ENCODE results near the gene SLC6A1.
"Not testable (repeated sequence)": the region's sequence is repeated elsewhere in the genome, so short reads cannot be mapped to it uniquely, and the experiment has no call there.

The SLC6A1 gene

DNA sequence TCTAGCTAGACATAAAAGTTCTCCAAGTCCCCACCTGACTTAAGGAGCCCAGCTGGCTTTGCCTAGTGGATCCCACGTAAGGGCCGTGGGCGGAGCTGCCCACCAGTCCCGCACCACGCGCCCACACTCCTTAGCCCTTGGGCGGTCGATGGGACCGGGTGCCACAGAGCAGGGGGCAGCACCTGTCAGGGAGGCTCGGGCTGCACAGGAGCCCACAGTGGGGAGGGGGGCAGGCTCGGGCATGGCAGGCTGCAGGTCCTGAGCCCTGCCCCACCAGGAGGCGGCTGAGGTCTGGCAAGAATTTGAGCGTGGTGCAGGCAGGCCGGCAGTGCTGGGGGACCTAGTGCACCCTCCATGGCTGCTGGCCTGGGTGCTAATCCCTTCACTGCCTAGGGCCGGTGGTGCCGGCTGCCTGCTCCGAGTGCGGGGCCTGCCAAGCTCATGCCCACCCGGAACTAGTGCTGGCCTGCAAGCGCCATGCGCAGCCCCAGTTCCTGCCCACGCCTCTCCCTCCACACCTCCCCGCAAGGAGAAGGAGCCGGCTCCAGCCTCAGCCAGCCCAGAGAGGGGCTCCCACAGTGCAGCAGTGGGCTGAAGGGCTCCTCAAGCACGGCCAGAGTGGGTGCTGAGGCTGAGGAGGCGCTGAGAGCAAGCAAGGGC is 78.7 kb downstream of the SLC6A1 start:
- DNase-seq = no peak

DNA sequence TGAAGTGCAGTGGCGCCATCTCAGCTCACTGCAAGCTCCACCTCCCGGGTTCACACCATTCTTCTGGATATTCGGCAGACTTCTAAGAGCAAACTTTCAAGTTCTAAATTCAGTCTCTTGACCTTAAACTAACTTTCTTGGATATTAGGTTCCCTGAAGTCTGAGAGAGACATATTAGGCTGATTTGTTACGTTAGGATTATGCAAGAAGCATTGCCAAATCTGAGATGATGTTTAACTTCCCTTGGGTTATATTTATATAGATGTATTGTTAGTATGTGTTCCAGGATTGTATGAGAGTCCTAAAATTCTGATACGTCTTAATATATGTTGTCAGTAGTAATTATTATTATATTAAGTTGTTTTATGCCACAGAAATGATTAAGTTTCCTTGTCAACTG is 80.1 kb downstream of the SLC6A1 start:
- DNase-seq = no peak

DNA sequence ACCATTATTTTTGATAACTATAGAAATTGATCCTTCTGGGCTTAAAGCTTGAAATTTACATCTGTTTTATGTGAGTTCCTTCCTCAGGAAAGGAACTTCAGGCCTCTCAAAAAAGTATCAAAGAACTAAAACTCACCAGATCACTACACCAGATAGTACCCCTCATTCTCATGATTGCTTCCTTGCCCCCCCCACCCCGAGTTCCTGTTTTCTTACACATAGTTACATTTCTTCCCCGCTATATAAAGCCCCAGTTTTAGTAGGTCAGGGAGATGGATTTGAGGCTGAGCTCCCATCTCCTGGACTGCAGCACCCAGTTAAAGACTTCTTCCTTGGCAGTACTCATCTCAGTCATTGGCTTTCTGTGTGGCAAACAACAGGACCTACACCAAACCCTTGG is 81.5 kb downstream of the SLC6A1 start:
- no peak for DNase-seq

DNA sequence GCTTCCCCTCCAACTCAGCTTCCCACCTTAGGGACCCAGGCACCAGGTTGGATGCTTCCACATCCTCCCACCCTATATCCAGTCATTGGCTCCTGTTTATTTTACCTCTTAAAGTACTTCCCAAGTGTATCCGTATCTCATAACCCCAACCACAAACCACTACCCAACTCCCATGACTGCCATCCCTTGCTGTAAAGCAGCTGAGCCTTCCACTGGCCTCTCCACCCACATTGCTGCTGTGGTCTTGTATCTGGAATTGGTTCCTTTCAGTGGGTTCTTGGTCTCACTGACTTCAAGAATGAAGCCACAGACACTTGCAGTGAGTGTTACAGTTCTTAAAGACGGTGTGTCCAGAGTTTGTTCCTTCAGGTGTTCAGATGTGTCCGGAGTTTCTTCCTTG is 81.9 kb downstream of the SLC6A1 start:
- no peak for DNase-seq

DNA sequence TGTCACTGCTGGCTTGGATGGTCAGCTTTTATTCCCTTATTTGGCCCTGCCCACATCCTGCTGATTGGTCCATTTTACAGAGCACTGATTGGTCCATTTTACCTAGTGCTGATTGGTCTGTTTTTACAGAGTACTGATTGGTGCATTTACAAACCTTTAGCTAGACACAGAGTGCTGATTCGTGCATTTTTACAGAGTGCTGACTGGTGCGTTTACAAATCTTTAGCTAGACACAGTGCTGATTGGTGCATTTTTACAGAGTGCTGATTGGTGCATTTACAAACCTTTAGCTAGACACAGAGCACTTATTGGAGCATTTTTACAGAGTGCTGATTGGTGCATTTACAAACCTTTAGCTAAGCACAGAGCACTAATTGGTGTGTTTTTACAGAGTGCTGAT is 82.6 kb downstream of the SLC6A1 start:
- DNase-seq = not testable (repeated sequence)

DNA sequence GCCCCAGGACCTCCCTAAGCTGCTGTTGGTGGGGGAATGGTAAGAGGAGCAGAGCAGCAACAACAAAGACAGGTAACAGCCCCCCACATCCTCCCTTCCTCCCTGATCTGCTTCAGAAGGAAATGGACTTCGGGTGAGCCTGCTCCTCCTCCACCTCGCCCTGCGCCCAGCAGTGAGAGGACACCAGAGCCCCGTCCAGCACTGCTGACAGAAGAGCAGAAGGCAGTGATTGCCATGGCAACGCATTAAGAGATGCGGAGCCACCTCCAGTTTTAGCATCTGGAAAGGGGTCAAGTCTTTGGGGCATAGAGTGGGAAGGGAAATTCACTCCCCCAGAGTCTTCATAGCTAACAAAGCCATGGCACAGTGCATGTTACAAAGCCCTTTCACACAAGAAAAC is 84.2 kb downstream of the SLC6A1 start:
- DNase-seq = no peak

DNA sequence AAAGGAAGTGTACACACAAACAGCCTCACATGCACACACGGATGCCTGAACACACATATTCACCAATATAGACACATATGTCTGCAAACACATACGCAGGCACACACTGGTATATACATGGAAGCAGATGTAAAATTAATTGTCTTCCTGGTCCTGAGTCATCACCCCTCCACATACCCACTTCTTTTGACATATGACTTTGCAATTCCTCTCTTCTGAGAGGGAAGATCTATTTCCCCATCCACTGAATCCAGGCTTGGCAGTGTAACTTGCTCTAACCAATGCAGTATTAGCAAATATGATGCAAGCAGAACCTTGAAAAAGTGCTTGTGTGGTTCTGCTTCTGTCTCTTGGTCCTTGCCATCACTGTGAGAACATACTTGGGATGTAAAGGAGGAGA is 84.9 kb downstream of the SLC6A1 start:
- DNase-seq = no peak

DNA sequence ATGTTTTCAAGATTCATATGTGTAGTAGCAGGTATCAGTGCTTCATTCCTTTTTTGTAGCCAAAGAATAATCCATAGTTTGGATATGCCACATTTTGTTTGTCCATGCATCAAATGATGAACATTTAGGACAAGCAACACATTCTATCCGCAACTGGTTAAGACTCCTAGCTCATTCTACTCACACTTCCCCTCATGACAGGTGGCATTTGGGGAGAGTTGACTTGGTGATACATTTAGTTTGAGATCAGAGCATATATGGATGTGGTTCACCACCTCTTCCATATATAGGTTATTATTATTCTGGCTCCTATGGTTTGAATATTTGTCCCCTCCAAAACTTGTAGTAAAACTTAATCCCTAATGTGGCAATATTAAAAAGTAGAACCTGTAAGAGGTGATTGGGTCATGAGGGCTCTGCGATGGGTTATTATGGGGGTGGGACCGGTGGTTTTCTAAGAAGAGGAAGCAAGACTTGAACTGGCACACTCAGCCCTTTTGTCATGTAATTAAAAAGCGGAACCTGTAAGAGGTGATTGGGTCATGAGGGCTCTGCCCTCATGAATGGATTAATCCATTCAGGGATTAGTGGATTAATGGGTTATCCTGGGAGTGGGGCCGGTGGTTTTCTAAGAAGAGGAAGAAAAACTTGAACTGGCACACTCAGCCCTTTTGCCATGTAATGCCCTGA is 86.4 kb downstream of the SLC6A1 start:
- DNase-seq = no peak

DNA sequence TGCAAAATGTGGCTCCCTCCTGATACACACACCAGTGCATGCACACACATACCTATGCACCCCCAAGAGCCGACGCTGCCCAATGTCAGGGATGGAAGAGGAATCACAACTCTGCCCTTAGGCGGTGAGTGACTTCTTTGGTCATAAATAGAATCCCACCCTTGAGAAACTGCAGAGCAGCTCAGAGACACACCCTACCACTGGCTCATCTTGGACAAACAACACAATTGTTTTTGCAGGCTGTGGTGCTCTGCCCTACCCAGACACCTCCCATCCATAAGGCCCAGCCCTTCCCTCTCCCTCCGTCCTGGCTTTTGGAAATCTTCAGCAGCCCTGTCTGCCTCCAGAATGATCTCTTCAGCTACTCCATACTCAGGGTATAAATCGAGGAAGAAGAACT is 87.9 kb downstream of the SLC6A1 start:
- no peak for DNase-seq

DNA sequence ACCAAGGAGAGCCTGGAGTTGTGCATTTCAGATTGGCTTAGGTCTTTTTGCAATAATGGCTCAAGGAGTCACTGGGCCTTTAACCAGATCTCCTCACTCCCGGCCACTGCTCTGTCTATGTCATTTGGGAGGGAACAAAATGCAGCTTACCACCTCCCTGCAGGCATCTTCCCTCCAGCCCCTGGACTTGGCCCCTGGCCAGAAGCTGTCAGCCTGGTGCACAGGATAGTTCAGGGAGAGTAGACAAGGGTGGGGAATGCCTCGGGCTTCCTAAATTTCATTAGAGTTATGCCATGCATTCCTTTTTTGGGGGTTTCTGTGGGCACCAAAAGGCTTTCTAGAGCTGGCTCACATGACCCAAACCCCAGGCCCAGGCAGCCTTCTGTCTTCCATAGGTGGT is 91.5 kb downstream of the SLC6A1 start:
- no peak for DNase-seq

DNA sequence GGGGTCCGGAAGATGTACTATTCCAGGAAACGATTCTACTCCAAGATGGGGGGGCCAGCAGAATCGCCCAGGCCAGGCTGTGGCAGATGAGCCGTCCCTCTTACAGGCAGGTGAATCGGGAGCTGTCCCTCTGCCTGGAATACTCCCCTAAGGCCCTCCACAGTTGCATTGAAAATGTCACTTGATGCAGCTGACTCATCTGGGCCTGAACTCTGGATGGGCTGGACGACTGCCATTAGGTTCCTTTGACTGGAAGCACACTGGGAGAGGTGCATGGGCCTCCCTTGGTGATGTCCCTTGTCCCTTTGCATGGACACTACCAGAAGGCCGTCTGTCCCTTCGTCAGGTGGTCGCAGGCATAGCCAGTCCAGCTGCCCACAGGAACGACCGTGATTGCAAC is 92.1 kb downstream of the SLC6A1 start:
- DNase-seq = no peak

DNA sequence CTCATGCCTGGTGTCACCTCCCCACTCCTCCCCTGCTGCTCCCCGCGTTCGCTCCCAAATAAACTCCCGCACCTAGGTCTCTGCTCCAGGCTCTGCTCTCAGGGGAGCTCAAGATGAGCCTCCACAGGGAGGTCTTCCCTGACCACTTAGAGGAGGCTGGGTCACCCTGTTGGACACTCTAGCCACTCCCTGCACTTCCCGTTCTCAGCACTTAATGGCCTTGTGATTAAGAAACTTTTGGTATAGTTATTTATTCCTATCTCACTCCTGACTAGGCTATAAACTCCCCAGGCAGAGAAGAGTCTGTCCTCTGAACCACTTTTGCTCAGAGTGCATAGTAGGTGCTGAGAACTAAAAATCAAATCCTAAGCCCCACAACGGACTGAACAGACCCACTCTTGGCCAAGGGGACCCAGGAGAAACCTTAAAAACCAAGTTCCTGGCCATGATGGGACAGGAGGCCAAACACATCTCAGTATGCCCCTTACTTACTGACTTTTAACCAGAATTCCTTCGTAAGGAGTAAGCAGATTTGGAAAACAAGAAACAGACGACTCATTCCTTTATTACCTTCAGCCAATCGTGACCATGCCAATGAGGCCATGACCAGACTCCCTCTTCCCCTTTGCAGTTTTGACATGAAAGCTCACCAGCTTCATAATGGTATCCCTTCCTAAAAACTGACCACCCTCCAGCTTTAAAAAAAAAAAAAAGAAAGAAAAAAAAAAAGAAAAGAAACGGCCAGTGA is 92.7 kb downstream of the SLC6A1 start:
- DNase-seq = no peak

DNA sequence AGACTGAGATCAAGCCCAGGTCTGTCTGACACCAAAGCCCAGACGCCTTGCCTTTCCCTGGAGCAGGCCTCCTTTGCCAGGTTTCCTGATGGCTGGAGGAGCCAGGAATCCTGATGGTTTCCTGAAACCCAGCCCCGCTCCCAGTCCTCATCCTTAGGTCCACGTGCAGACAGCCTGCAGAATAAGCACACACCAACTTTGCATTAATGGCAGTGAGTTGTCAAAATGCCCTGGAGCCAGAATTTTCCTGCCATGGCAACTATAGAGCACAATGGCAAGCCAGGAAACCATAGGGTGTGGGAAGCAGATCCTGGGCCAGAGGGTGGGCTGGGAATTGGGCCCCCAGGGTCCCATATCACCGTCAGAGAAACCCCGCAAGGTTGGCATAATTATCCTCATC is 94.3 kb downstream of the SLC6A1 start:
- no peak for DNase-seq

DNA sequence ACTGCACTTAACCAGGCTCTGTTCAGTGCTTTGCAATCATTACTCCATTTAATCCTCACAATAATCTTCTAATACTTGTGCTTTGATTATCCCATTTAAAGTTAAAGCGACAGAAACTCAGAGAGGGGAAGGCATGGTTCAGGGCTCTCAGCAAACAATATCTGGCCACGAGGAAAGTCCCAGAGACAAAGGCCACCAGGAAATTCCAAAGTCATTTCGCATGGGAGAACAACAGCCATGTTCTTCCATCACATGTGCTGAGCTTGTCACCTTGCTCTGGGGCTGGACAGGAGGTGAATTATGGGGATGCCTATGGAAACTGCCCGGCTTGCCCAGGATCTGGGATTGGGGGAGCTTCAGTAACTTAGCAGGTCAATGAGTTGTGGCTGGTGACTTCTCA is 95.5 kb downstream of the SLC6A1 start:
- no peak for DNase-seq

DNA sequence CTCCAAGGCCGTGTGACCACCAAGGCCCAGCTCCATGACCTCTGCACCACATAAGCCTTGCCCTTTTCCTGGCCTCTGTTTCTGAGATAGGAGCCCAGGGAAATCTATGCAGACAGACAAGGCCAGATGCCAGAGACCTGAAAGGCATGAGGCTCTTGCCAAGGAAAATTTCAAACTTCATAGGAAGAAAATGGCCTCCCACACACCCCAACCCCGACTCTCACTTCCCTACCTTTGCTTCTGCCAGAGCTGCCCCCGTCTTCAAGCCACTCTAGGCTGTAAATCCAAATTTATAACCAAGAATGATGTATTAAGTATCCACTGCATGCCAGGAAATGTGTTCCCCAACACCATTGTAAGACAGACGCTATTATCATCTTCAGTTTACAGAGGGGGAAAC is 96.3 kb downstream of the SLC6A1 start:
- no peak for DNase-seq
